H1 (cell line): ENCODE data around the gene NXT1. TPM values are rescaled to one million over a fixed set of nuclear protein-coding genes. Genes with fewer than 3 reads are reported as not detected.
A peak's percentile ranks its signal among the peaks of the same experiment; 100 is the strongest.

Source experiments
- CTCF ChIA-PET: fragments of 300-600 bp; sonication (Branson Sonifier 250); formaldehyde crosslinking; loops from one replicate; lab custom pipeline; 2021; ENCODE audit not compliant: partially characterized antibody; lab: Charles Lee
- POLR2A ChIA-PET: fragments of 300-600 bp; sonication (Branson Sonifier 250); formaldehyde crosslinking; loops from one replicate; lab custom pipeline; 2021; ENCODE audit warnings: inconsistent platforms; ENCODE audit not compliant: partially characterized antibody; lab: Charles Lee
- DNase-seq, 2 experiments: peaks; one replicate each; pipeline versions ENCODE4 v3.0.0 to v3.0.0-alpha.2; 2010 to 2022; ENCODE audit warnings: low spot score in 2 of 2, low read depth in 1 of 2, mixed read lengths in 1 of 2
- FAIRE-seq: peaks from 2 replicates; lab custom pipeline; 2011; peaks lifted over from hg19 to GRCh38; lab: Jason Lieb, UNC
- H2AFZ ChIP-seq: 2 replicates; pipeline ENCODE4 v1.8.1; 2012; ENCODE audit warnings: low read length, inconsistent platforms
- H2AK5ac ChIP-seq: 2 replicates; pipeline ENCODE4 v1.6.1; 2013; ENCODE audit warnings: low read depth, low read length
- H2BK120ac ChIP-seq: replicated peaks from 2 replicates; pipeline ENCODE3; 2013; ENCODE audit warnings: low read depth, low read length, inconsistent platforms
- H2BK12ac ChIP-seq: 2 replicates; pipeline ENCODE4 v1.6.1; 2013; ENCODE audit warnings: low read depth, low read length
- H2BK15ac ChIP-seq: 2 replicates; pipeline ENCODE4 v1.6.1; 2013; ENCODE audit warnings: low read length
- H2BK20ac ChIP-seq: 2 replicates; pipeline ENCODE4 v1.6.1; 2013; ENCODE audit warnings: low read length
- H2BK5ac ChIP-seq: 2 replicates; pipeline ENCODE4 v1.6.1; 2013; ENCODE audit warnings: low read depth, low read length
- H3K14ac ChIP-seq: 2 replicates; pipeline ENCODE4 v1.6.1; 2013; ENCODE audit warnings: inconsistent platforms; ENCODE audit not compliant: insufficient read length
- H3K18ac ChIP-seq: 2 replicates; pipeline ENCODE4 v1.6.1; 2013; ENCODE audit warnings: low read length; ENCODE audit errors: extremely low read depth
- H3K23ac ChIP-seq: 2 replicates; pipeline ENCODE4 v1.6.1; 2013; ENCODE audit warnings: inconsistent platforms; ENCODE audit not compliant: insufficient read length
- H3K23me2 ChIP-seq: 2 replicates; pipeline ENCODE4 v1.6.1; 2013; ENCODE audit warnings: low read depth, low read length
- H3K27ac ChIP-seq: 2 replicates; pipeline ENCODE4 v1.6.1; 2011; ENCODE audit warnings: low read depth, low read length, inconsistent platforms
- H3K27me3 ChIP-seq, 4 experiments: replicated peaks in 1 of 4; 1 replicate in 1 of 4; 2 replicates in 3 of 4; pipeline versions ENCODE4 v1.6.1 to v1.8.1; 2011 to 2013; ENCODE audit warnings: low read length in 3 of 4, mild to moderate bottlenecking in 3 of 4, inconsistent platforms in 2 of 4, mixed read lengths in 2 of 4, moderate library complexity in 1 of 4; ENCODE audit not compliant: control insufficient read depth in 3 of 4, insufficient read depth in 3 of 4; ENCODE audit errors: extremely low read depth in 1 of 4
- H3K36me3 ChIP-seq, 4 experiments: 2 replicates each; pipeline versions ENCODE4 v1.6.1 to v1.8.1; 2011 to 2013; ENCODE audit warnings: mild to moderate bottlenecking in 4 of 4, low read length in 3 of 4, moderate library complexity in 2 of 4, control low read depth in 1 of 4, inconsistent platforms in 1 of 4; ENCODE audit not compliant: insufficient read depth in 4 of 4, control insufficient read depth in 2 of 4
- H3K4ac ChIP-seq: replicated peaks from 2 replicates; pipeline ENCODE3; 2013; ENCODE audit warnings: low read length, low read depth, mixed read lengths, inconsistent platforms; ENCODE audit not compliant: insufficient read length
- H3K4me1 ChIP-seq, 4 experiments: replicated peaks in 1 of 4; 1 replicate in 1 of 4; 2 replicates in 3 of 4; pipeline versions ENCODE4 v1.6.1 to v1.8.1; 2011 to 2013; ENCODE audit warnings: low read length in 3 of 4, inconsistent platforms in 2 of 4, mixed read lengths in 1 of 4; ENCODE audit not compliant: insufficient read depth in 4 of 4, control insufficient read depth in 3 of 4
- H3K4me2 ChIP-seq, 2 experiments: 2 replicates each; pipeline versions ENCODE4 v1.6.1 to v1.8.1; 2011 to 2013; ENCODE audit warnings: low read depth in 2 of 2, low read length in 2 of 2, control low read depth in 1 of 2, inconsistent platforms in 1 of 2, mild to moderate bottlenecking in 1 of 2; ENCODE audit not compliant: insufficient read depth in 1 of 2
- H3K4me3 ChIP-seq, 4 experiments: fragments of 200-600, 300-600 bp in 1 of 4; sonication (generic), shearing (Covaris generic), sonication (Bioruptor Twin) in 1 of 4; 2 replicates each; pipeline versions ENCODE4 v1.5.1 to v1.8.1; 2011 to 2016; ENCODE audit warnings: low read length in 4 of 4, low read depth in 3 of 4, control low read depth in 2 of 4, inconsistent platforms in 2 of 4, mild to moderate bottlenecking in 2 of 4, mixed read lengths in 1 of 4, moderate library complexity in 1 of 4; ENCODE audit not compliant: insufficient read depth in 2 of 4; ENCODE audit errors: extremely low read depth in 1 of 4
- H3K56ac ChIP-seq: replicated peaks from 2 replicates; pipeline ENCODE3; 2013; ENCODE audit warnings: low read depth, mild to moderate bottlenecking, mixed read lengths, low read length, inconsistent platforms; ENCODE audit not compliant: insufficient read length
- H3K79me1 ChIP-seq: 2 replicates; pipeline ENCODE4 v1.6.1; 2013; ENCODE audit warnings: low read depth, low read length, control low read depth
- H3K79me2 ChIP-seq, 2 experiments: 2 replicates each; pipeline versions ENCODE4 v1.6.1 to v1.8.1; 2012 to 2013; ENCODE audit warnings: low read length in 2 of 2, mild to moderate bottlenecking in 2 of 2, inconsistent platforms in 1 of 2; ENCODE audit not compliant: insufficient read depth in 2 of 2, control insufficient read depth in 1 of 2
- H3K9ac ChIP-seq, 4 experiments: replicated peaks in 1 of 4; 1 replicate in 1 of 4; 2 replicates in 3 of 4; pipeline versions ENCODE4 v1.6.1 to v1.8.1; 2011 to 2013; ENCODE audit warnings: low read depth in 3 of 4, low read length in 3 of 4, control low read depth in 2 of 4, mild to moderate bottlenecking in 2 of 4, moderate library complexity in 2 of 4, inconsistent platforms in 1 of 4; ENCODE audit errors: extremely low read depth in 1 of 4
- H3K9me3 ChIP-seq, 2 experiments: 2 replicates each; pipeline versions ENCODE4 v1.6.1 to v1.8.1; 2012 to 2013; ENCODE audit warnings: mild to moderate bottlenecking in 2 of 2, moderate library complexity in 2 of 2, control low read depth in 1 of 2, inconsistent platforms in 1 of 2, low read depth in 1 of 2, low read length in 1 of 2, mixed read lengths in 1 of 2; ENCODE audit not compliant: insufficient read depth in 2 of 2
- H4K20me1 ChIP-seq, 2 experiments: replicated peaks in 1 of 2; 2 replicates each; pipeline versions ENCODE3 to v1.8.1; 2011 to 2013; ENCODE audit warnings: inconsistent platforms in 2 of 2, low read length in 2 of 2, mild to moderate bottlenecking in 1 of 2; ENCODE audit not compliant: insufficient read depth in 2 of 2, control insufficient read depth in 1 of 2
- H4K5ac ChIP-seq: 2 replicates; pipeline ENCODE4 v1.6.1; 2013; ENCODE audit warnings: low read length, low read depth, mixed read lengths, inconsistent platforms; ENCODE audit not compliant: insufficient read length
- H4K8ac ChIP-seq: 2 replicates; pipeline ENCODE4 v1.8.0; 2013; ENCODE audit warnings: mild to moderate bottlenecking, moderate library complexity, low read length, inconsistent platforms; ENCODE audit not compliant: insufficient read depth; ENCODE audit errors: extremely low read depth
- H4K91ac ChIP-seq: replicated peaks from 2 replicates; pipeline ENCODE3; 2013; ENCODE audit warnings: low read length, mixed read lengths, inconsistent platforms; ENCODE audit not compliant: insufficient read length
- BCL11A ChIP-seq, 2 experiments: IDR thresholded peaks; one replicate each; pipeline ENCODE4 v1.6.1; 2011; ENCODE audit warnings: low read depth in 2 of 2, low read length in 2 of 2, mild to moderate bottlenecking in 2 of 2
- CREB1 ChIP-seq: IDR thresholded peaks from 2 replicates; pipeline ENCODE4 v1.6.1; 2012; ENCODE audit warnings: inconsistent platforms
- EGR1 ChIP-seq: IDR thresholded peaks from 2 replicates; pipeline ENCODE4 v1.6.1; 2011; ENCODE audit warnings: low read depth, low read length, borderline replicate concordance
- KDM1A ChIP-seq: fragments of 200-600, 300-600 bp; sonication (generic); IDR thresholded peaks from 2 replicates; pipeline ENCODE4 v1.7.1; 2016; ENCODE audit warnings: mild to moderate bottlenecking, low read length, borderline replicate concordance
- MAFK ChIP-seq: IDR thresholded peaks from 2 replicates; pipeline ENCODE4 v1.6.1; 2012; ENCODE audit warnings: low read depth, mild to moderate bottlenecking, improper control_type of control experiment, low read length
- NANOG ChIP-seq: IDR thresholded peaks from 2 replicates; pipeline ENCODE4 v1.6.1; 2011; ENCODE audit warnings: low read length, low read depth, mild to moderate bottlenecking, inconsistent platforms; ENCODE audit not compliant: insufficient read depth, poor library complexity, severe bottlenecking
- NRF1 ChIP-seq: IDR thresholded peaks from 2 replicates; pipeline ENCODE4 v1.6.1; 2011; ENCODE audit warnings: mild to moderate bottlenecking, low read depth, low read length, improper control_type of control experiment
- RBBP5 ChIP-seq: IDR thresholded peaks from 2 replicates; pipeline ENCODE4 v1.7.1; 2012; ENCODE audit warnings: low read depth, mild to moderate bottlenecking, inconsistent platforms, low read length, moderate library complexity, borderline replicate concordance
- SAP30 ChIP-seq: fragments of 300-600 bp; sonication (generic); IDR thresholded peaks from 2 replicates; pipeline ENCODE4 v1.7.1; 2012; ENCODE audit warnings: low read length, moderate library complexity, mild to moderate bottlenecking, inconsistent platforms; ENCODE audit not compliant: insufficient read depth, insufficient replicate concordance
- SP1 ChIP-seq: IDR thresholded peaks from 2 replicates; pipeline ENCODE4 v1.6.1; 2011; ENCODE audit warnings: low read depth, low read length
- SP2 ChIP-seq: IDR thresholded peaks from 2 replicates; pipeline ENCODE4 v1.6.1; 2012; ENCODE audit warnings: mild to moderate bottlenecking, low read length, inconsistent platforms
- SRF ChIP-seq: IDR thresholded peaks from 2 replicates; pipeline ENCODE4 v1.6.1; 2011; ENCODE audit warnings: mild to moderate bottlenecking, low read depth, low read length, moderate library complexity
- WGBS, 2 experiments: shearing (Covaris generic) in 1 of 2; methylation state at CpG; one replicate each; pipeline versions ENCODE4 v1.1.6 to v1.1.7; 2013 to 2015; ENCODE audit warnings: low lambda C conversion rate in 2 of 2, mixed read lengths in 2 of 2, inconsistent platforms in 1 of 2, low coverage in 1 of 2, missing lambda C conversion rate in 1 of 2; ENCODE audit not compliant: insufficient replicate concordance in 2 of 2, insufficient coverage in 1 of 2, insufficient read length in 1 of 2; ENCODE audit errors: extremely low coverage in 1 of 2, missing lambda C conversion rate in 1 of 2; 5-methylcytosine and 5-hydroxymethylcytosine counted together
- polyA plus RNA-seq, 7 experiments: library from polyadenylated mRNA; depleted of rRNA in 3 of 7; stranded (reverse) in 5 of 7; unstranded in 2 of 7; fragments of >200 nt in 5 of 7; fragments of 200-250 nt in 2 of 7; gene quantifications; 1 replicate in 5 of 7; 2 replicates in 1 of 7; 4 replicates in 1 of 7; pipeline versions ENCODE4 v1.2.1 to v1.2.3, GENCODE V29; 2011 to 2013; ENCODE audit warnings: missing spikeins in 2 of 7, mixed read lengths in 2 of 7
- total RNA-seq: library from RNA; stranded (reverse); fragmentation: NEBNext Ultra II Directional; extraction: Animal tissue kit (Norgen Biotek cat#: 25700); gene quantifications from 2 replicates; pipeline ENCODE4 v1.2.1, GENCODE V29; 2021
- TF ChIP-seq, protein P1 (sequence below): IDR thresholded peaks from 2 replicates; pipeline ENCODE4 v1.6.1; 2012; ENCODE audit warnings: low read length, inconsistent platforms

Gene NXT1
- total and polyA plus RNA-seq, 2 of the 8 experiments (the other 6 are each of a cell fraction or from before 2014, with no cell fraction given), result 23.1 to 26.5 TPM

DNA sequence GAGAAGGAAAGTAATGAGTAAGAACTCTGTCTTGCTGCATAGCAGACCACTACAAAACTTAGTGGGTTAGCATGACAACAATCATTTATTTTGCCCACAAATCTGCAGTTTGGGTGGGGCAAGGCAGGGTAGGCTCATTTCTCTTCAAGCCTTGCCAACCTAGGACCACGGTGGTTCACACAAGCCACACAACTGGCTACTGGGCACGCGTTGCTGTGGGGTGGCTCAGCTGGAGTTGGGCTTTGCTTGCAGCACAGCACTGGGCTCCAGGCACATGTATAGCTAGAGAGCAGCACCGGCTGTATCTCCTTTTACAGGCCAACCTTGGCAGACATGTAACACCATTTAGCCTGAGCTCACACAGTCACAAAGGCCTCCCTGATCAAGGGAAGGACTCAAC lies 4.6 kb upstream of the NXT1 start:
- H3K14ac ChIP-seq, result no peak overlapping the region
- H3K4me3 ChIP-seq, result no peak overlapping the region
- no peak overlapping the region for H2BK12ac ChIP-seq
- H2BK5ac ChIP-seq, result no peak overlapping the region
- POLR2A ChIA-PET, result no interaction called here
- no peaks in the 10 kb centered on the region for H4K20me1 ChIP-seq
- H4K91ac ChIP-seq, result no peak overlapping the region
- H2BK15ac ChIP-seq, result no peak overlapping the region
- no peak overlapping the region for H4K8ac ChIP-seq
- H3K23me2 ChIP-seq, result peaks cover 8% of the 10 kb centered on the region; the same call in 1 of the 2 replicates
- no peaks in the 10 kb centered on the region for H3K36me3 ChIP-seq
- DNase-seq (no peak), FAIRE-seq (no peak)
- H2AK5ac ChIP-seq, result peak overlapping the region; percentile 43; the same call in 1 of the 2 replicates
- H3K4me2 ChIP-seq, result no peak overlapping the region
- no peak overlapping the region for H2BK20ac ChIP-seq
- CTCF ChIA-PET, result no interaction called here
- H3K4ac ChIP-seq, result no peak overlapping the region
- peaks cover 0 to 8% (median 4%) of the 10 kb centered on the region in 4 experiments; a peak in 5 of 7 replicates for H3K4me1 ChIP-seq
- no peak overlapping the region for H3K9ac ChIP-seq
- no peak overlapping the region for H3K18ac ChIP-seq
- 80% methylated on average over 4 of the region's 4 CpGs; no CpG with 5 or more reads in 1 of the 2 experiments for WGBS, 2 experiments
- H4K5ac ChIP-seq, result no peak overlapping the region
- no peaks in the 10 kb centered on the region for H3K27me3 ChIP-seq
- peaks cover 0 to 4% of the 10 kb centered on the region in 2 experiments; a peak in 1 of 4 replicates for H3K9me3 ChIP-seq
- no peak overlapping the region for H3K27ac ChIP-seq
- peaks cover 0 to 1% of the 10 kb centered on the region in 2 experiments; a peak in 1 of 4 replicates for H3K79me2 ChIP-seq
- H3K56ac ChIP-seq, result no peak overlapping the region
- no peak overlapping the region for H2BK120ac ChIP-seq
- 0 out of 2 replicates have a peak, but pooled peaks cover 1% of the 10 kb centered on the region for H3K79me1 ChIP-seq
- H2AFZ ChIP-seq, result no peak overlapping the region
- no peak overlapping the region for H3K23ac ChIP-seq
- TF ChIP-seq RBBP5 (no peak), NANOG (no peak), BCL11A (IDR thresholded peaks at IDR 0.05; ENCODE audit: low read depth in 2 of 2, low read length in 2 of 2) (no peak), NRF1 (no peak), MAFK (no peak), SP1 (no peak), SRF (no peak), CREB1 (no peak), EGR1 (no peak), SAP30 (no peak), KDM1A (no peak), SP2 (no peak)
- TF ChIP-seq, protein P1, sequence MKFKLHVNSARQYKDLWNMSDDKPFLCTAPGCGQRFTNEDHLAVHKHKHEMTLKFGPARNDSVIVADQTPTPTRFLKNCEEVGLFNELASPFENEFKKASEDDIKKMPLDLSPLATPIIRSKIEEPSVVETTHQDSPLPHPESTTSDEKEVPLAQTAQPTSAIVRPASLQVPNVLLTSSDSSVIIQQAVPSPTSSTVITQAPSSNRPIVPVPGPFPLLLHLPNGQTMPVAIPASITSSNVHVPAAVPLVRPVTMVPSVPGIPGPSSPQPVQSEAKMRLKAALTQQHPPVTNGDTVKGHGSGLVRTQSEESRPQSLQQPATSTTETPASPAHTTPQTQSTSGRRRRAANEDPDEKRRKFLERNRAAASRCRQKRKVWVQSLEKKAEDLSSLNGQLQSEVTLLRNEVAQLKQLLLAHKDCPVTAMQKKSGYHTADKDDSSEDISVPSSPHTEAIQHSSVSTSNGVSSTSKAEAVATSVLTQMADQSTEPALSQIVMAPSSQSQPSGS, result no peak
